G401 (cell line): ENCODE results near the gene CACNA2D2. TPM values are rescaled to one million over a fixed set of nuclear protein-coding genes. Genes with fewer than 3 reads are reported as not detected.

Source experiments
- DNase-seq: peaks from one replicate; pipeline ENCODE4 v3.0.0-alpha.2; 2015; ENCODE audit warnings: low spot score
- in situ Hi-C: cut with HindIII; loops from 2 replicates; pipeline ENCODE4 v1.10.0; 2016; ENCODE audit warnings: low sequenced_read_pairs, mixed read lengths
- total RNA-seq: library from RNA; depleted of rRNA; stranded (reverse); fragments of >200 nt; shearing (Covaris generic); gene quantifications from 2 replicates; pipeline ENCODE4 v1.2.3, GENCODE V29; 2014

Gene CACNA2D2
- total RNA-seq, 1 experiment from 2014 or later: 2.0 TPM

DNA sequence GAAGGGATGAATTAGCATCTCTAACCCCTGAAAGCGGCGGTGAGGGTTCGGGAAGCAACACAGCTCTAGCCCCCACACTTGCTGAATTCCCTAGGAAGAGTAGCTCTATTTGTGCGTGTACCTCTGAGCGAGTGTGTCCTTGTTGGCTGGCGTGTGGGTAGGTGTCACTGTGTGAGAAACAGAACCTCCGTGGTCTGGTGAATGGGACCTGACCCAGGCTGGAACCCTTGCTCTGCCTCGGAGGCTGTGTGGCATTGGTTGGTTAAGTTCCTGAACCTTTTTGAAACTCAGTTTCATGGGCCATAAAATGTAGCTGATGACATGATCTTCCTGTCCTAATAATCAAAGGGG, 143.7 kb downstream of the CACNA2D2 start:
- in situ Hi-C loops: loop anchor here (10.0 kb wide), 2 partner anchors 95 to 175 kb away; partner anchors contain the start of gene SEMA3B
- DNase-seq: no peak

DNA sequence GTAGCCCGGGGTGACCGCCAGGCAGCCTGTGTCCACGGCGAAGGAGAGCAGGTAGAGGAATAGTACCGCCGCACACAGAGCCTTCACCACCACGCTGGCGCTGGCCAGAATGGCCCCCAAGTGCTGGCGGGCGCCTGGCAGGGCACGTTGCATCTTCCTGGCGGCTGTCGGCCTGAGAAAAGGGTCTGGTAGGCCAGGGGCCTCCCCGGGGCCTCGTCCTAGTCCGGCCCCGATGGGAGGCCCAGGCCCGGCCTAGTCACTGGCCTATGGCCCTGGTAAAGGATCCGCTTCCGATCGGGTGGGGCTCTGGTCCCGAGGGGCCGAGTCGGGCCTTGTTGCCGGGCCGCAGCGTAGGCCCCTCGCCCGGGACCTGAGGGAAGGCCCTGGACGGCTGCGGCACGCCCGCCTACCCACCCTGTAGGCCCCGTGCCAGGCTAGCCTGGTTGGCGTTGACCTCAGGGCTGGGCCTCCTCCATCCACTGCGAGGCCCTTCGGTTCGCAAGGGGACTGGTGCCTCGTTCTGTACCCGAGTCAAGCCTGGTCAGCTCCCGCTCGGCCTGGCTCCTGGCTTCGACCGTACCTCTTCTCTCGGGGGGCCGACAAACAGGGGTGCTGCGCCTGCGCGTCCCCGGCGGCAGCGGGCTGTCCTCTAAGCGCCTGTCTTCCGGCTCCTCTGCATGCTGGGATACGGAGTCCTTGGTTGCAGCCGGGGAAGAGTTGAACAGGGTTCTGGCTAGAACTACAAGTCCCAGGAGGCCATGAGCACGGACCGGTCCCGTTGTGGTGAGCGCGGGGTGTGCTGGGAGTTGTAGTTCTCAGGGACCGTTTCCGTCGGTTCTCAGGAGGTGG, 144.3 kb downstream of the CACNA2D2 start, which contains the start of gene TMEM115:
Gene TMEM115 (minus strand): TSS at position 611 of the 849 bp plus-strand sequence. CDS start 458 bp downstream, at position 153.
- DNase-seq: peak; percentile 100
- in situ Hi-C loops: loop anchor here (10.0 kb wide), 2 partner anchors 94 to 176 kb away; partner anchors contain the start of gene SEMA3B

DNA sequence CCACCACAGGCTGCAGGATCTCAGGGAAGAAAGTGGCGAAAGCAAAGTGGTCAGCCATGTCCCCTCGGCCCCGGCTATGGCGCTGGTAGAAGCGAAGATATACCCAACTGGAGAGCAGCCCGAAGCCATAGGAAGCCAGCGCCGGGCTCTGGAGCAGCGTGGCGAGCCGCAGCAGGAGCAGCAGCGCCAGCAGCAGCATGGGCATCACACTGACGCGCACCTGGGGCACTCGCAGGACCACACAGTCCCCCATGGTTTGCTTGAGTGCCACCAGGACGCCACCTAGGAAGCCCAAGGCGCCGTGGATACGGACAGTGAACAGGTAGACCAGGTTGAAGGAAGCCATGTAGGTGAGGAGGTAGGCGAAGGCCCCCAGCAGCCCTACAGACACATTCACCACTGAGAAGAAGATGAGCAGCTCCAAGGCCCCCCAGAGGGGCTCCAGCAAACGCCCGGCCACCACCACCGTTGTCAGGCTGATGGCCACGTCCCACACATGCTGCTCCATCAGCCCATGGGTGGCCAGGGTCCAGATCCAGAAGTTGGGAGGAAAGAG, 145.0 kb downstream of the CACNA2D2 start:
- no peak for DNase-seq
- in situ Hi-C loops: loop anchor here (10.0 kb wide), 2 partner anchors 94 to 176 kb away; partner anchors contain the start of gene SEMA3B

DNA sequence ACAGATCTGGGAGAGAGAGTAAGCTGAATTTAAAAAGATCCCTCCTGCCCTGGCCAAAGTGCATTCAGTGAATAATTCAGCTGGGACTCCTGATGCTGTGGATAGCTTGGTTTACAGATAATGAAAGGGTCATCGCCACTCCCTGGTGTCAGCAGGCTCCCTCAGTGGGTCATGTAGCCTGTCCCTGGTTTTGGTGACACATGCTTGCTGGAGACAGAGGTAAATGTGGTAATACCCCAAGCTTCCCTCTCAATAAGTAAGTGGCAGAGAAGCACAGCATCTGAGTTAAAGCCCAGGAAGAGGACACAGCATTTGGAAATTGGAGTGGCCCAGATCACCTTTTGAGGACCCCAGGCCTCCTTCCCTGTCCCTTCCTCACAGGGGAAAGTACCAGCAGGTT, 146.0 kb downstream of the CACNA2D2 start:
- no peak for DNase-seq
- in situ Hi-C loops: loop anchor here (10.0 kb wide), 2 partner anchors 93 to 177 kb away; partner anchors contain the start of gene SEMA3B

DNA sequence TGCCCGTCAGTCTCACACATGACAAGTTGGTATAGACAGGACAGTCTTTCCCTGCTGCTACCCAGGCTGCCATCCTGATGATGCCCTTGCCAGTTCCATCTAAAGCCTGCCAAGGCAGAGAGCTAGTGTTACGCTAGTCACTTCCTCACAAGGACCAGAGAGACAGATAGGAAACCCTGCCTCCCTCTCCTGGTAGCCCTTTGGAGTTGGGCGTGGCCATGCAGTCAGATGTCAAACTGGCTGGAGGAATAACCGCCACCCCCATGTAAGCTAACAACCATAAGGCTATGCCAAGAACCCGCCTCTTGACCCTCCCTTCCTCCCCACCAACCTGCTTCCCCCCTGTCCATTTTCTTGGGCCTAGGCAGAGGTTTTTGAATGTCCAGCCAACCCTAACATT, 146.9 kb downstream of the CACNA2D2 start:
- in situ Hi-C loops: loop anchor here (10.0 kb wide), 2 partner anchors 92 to 178 kb away; partner anchors contain the start of gene SEMA3B
- DNase-seq: peak; percentile 32

DNA sequence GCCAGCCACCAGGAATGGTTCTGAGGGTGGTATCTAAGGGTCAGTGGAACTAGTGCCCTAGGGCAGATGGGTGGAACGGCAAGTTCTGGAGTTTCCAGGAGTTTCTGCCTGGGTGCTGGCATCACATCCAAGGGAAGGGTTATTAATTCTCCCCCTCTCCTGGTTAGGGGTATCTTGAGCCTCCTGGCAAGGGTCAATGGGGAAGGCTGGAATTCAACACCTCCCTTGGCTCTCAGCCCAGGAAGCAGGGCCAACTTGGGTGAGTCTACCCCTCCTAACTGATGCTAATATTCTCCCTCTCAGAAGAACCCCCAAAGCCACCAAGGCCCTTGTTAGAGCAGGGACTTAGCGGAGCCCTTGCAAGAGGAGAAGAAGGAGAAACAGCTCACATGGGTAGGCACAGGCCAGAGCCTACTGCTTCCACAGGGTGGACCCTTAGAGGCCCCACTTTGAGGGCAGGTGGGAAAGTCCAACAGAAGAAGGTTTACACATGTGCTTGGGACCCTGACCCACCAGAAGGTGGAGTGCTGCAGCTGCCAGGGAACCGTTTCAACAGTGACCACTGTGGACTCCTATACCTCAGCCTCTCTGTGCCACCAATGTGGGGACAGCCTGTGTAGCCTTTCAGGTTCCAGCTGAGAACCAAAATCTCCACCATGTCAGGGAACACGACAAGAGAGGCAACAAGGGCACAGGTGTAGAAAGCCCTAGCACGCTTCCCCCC, 147.4 kb downstream of the CACNA2D2 start:
- DNase-seq: no peak
- in situ Hi-C loops: loop anchor here (10.0 kb wide), 2 partner anchors 91 to 179 kb away; partner anchors contain the start of gene SEMA3B

DNA sequence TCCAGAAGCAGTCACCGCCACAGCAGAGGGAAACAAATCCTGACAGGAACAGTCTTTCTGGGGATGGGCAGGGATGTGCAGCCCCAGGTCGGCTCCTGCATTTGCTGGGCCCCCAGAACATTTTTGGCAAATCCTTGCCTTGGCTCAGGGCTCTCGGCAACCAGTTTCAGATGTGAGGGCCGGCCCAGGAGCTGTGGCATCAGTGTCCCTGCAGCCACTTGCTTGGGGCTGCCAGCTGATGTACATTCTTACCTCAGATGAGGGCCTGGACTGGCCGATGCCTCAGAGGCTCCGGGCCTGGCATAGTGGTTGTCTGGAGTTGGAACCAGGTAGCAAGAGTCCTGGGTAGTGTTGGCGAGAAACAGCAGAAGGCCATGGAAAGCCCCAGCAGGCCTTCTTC, 148.6 kb downstream of the CACNA2D2 start:
- in situ Hi-C loops: loop anchor here (10.0 kb wide), 2 partner anchors 90 to 180 kb away; partner anchors contain the start of gene SEMA3B
- DNase-seq: no peak

DNA sequence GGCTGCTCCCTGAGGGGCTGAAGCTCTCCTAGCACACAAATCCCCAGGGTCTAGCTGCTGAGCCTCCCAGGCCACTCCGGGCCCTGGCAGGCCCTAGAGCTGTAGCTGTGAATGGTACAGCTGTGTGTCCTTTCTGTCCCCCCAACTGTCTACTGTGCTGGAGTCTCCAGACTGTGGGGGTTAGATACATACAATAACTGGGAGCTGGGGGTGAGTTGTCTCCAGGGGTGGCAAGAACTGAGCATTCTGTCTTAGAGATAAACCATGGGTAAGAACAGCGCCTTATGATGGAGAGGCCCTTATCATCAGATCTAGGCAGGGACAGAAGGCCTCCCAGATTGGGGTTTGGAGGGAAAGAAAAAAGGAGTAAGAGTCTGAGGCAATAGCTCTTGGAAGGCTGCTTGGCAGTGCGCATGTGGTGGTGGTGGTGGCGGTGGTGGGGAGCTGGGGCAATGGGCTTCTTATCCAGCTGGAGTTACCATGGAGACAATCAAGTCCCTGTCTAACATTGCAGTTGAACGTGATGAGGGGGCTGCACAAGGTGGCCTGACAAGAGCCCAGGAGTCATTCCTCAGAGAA, 149.2 kb downstream of the CACNA2D2 start:
- DNase-seq: no peak
- in situ Hi-C loops: loop anchor here (10.0 kb wide), 2 partner anchors 89 to 181 kb away; partner anchors contain the start of gene SEMA3B

DNA sequence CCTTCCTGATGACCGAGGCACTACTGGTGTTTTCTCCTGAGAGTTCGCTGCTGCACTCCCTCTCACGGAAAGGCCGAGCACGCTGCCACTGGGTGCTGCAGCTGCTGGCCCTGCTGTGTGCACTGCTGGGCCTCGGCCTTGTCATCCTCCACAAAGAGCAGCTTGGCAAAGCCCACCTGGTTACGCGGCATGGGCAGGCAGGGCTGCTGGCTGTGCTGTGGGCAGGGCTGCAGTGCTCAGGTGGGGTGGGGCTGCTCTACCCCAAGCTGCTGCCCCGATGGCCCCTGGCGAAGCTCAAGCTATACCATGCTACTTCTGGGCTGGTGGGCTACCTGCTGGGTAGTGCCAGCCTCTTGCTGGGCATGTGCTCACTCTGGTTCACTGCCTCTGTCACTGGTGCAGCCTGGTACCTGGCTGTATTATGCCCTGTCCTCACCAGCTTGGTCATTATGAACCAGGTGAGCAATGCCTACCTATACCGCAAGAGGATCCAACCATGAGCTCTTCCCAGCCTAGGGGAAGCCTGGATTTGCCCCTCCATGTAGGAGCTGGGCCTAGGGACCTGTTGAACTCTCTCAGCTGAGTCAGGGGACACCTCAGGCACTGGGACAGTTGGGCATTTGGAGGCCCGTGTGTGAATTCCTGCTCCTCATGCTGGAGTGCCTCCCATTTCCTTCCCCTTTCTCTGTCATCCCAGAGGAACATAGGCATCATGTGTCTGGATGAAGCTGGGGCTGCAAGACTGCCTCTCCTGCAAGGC, 150.0 kb downstream of the CACNA2D2 start:
- no peak for DNase-seq
- in situ Hi-C loops: loop anchor here (10.0 kb wide), 2 partner anchors 89 to 181 kb away; partner anchors contain the start of gene SEMA3B

DNA sequence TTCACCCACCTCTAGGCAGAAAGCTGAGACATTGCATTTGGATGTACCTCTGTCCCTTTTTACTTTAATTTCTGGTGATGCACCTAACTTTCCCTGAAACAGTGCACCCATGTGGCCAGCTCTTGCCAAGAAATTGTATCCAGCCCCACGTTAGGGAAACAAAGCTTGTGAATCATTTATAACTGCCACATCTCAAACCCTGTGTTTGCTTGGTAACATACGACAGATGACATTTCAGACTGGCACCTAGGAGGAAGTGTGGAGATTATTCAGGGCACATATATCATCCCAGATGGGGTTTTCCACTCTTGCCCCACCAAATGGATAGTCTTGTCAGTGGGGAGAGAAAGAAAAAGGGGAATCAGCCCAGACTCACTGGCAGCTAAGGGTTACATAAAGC, 150.7 kb downstream of the CACNA2D2 start:
- in situ Hi-C loops: loop anchor here (10.0 kb wide), 2 partner anchors 88 to 182 kb away; partner anchors contain the start of gene SEMA3B
- DNase-seq: no peak

DNA sequence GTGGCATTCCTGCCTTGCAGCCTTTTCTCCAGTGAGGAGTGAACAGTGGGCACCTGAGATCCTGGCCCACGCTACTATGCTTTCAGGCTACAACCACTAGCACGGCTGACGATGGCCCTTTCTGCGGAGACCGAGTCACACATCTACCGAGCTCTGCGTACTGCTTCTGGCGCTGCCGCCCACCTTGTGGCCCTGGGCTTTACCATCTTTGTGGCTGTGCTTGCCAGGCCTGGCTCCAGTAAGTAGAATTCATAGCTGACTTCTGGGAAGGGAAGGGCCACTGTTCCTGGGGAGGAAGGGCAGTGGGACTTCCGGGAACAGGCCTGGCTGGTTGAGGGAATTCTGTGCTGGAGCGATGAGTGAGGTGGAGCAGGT, 152.1 kb downstream of the CACNA2D2 start:
- in situ Hi-C loops: loop anchor here (10.0 kb wide), 2 partner anchors 87 to 183 kb away; partner anchors contain the start of gene SEMA3B
- no peak for DNase-seq

DNA sequence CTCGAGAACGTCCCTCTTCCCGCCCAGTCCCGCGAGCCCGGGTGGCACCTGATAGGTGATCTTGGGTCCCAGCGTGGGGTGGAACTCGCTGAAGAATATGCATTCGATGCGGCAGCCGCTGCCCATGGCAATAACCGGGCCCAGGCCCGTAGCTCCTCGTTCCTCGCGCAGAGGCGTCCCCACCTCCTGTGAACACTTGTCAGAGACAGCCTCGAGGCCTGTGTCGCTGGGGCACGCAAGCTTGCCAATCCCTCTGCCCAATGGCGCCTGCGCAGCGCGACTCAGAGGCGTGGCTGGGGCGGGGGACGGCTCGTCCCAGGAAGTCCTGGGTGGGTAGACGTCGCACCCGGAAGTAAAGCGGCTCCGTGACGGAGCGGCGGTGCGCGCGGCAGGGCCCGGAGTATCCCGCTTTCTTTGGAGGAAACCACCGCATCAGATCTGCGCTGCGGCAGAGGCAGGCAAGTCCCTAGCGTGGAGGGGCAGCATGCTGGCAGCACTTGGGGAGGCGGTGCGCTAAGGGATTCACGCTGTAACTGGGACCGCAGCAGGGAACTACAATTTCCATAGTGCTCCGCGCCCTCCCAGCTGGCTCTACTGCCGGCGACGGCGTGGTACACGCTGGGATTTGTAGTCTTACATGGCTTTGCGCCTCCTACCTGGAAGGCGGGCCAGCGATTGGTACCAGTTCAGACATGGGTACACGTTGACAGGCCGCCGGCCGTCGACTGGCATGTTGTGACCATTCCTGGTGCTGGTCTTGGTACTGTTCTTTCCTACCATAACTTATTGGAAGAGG, 152.7 kb downstream of the CACNA2D2 start, which contains the start of the genes CYB561D2 and NPRL2:
Gene CYB561D2 (plus strand): TSS at position 336 of the 796 bp plus-strand sequence. CDS start 572 bp downstream, outside the sequence.
Gene NPRL2 (minus strand): TSS at position 249 of the 796 bp plus-strand sequence. CDS start 123 bp downstream, at position 126.
- in situ Hi-C loops: loop anchor here (10.0 kb wide), 2 partner anchors 86 to 184 kb away; partner anchors contain the start of gene SEMA3B
- DNase-seq: peak; percentile 97

DNA sequence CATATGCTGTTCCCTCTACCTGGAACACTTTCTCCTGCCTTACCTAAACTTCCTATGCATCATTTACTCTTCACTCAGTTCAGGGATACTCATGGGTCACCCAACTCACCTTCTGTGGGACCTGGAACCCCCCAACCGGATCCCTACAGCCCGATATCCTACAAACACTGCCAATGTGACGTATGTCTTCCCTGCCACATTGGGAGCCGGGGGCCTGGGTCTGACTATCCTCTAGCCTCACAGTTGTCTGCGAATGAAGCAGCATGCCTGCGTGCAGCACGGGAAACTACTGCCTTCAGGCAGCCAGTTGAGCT, 153.3 kb downstream of the CACNA2D2 start:
- in situ Hi-C loops: loop anchor here (10.0 kb wide), 2 partner anchors 85 to 185 kb away; partner anchors contain the start of gene SEMA3B
- DNase-seq: no peak

DNA sequence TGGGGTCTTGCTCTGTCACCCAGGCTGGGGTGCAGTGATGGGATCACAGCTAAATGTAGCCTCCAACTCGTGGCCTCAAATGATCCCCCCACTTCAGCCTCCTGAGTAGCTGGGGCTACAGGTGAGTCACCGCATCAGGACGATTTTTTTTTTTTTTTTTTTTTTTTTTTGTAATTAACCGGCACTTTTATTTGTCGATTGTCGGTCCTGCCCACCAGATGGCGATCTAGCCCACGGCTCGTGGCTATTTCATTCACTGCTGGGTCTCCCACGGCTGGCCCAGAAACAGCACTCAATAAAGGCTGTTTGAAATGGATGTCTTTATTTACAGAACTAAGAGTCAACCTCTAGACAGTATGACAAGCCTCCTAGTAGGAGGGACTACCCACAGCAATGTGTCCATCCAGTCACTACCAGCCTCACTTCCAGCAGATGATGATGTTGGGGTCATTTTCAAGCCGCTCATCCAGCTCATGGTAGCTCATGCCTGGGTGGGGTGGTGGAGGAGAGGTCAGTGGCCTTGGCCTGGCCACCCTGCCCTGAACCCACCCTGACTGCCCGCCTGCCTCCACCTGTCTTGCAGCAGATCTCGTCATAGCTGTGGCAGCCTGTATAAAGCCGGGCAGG, 156.1 kb downstream of the CACNA2D2 start:
- DNase-seq: peak; percentile 86
- in situ Hi-C loops: no loop called here

DNA sequence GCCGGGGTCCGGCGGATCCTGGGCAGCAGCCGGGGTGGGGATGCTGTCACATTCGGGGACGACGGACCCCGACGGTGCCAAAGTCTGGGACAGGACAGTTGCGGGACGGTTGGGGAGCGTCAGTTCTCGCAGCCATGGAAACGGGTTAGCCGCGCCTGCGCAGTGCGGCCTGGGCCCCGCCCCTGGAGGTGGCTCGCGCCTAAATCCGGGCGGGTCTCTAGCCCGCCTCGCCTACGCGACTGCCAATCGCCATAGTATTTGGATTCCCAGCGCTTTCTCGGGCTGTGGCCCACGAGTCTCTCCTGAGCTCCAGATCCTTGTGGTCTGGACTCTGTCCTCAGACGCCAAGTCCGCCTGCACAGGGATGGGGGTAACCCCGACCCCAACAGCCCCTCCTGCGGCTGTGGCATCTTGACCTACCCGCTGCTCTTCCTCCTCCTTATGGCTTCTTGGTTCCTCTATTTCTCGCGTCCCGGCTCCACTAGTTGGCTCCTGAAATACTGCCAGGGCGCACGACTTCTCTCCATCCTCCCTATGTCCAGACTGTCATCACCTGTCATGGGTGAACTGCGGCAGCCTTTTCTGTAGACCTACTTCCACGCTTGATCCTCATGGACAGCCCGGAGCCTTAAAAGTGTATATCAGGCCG, 157.7 kb downstream of the CACNA2D2 start, which contains the start of gene ZMYND10:
Gene ZMYND10 (minus strand): TSS at position 147 of the 649 bp plus-strand sequence. CDS start 153 bp downstream, outside the sequence.
- no peak for DNase-seq
- in situ Hi-C loops: no loop called here

DNA sequence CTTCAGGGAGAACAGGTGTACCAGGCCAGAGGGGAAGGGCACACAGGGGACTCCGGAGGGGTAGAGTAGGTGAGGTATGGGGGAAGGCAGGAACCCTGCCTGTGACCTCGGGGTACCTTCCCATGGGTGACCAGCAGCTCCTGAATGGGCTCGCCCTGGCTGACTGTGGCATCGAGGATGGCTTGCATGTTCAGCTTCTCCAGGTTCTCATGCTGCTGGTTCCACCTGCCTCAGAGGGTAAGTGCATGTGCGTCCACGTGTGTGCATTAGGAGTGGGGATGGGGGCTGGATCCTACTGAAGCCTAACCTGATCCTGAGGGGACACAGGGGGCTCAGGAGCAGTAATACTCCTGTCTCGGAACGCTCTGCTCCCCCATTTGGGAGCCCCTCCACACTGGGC, 158.4 kb downstream of the CACNA2D2 start:
- in situ Hi-C loops: no loop called here
- DNase-seq: no peak
